GM06990 (cell line): Measurements from ENCODE around the gene SLC44A1.

Source experiments
- DNase-seq: peaks from one replicate; pipeline ENCODE4 v3.0.0-alpha.2; 2011; ENCODE audit not compliant: insufficient read length; ENCODE audit errors: extremely low read depth
- H3K27me3 ChIP-seq: replicated peaks from 2 replicates; pipeline ENCODE4 v1.6.0; 2011; ENCODE audit warnings: low read length; ENCODE audit not compliant: control insufficient read depth, insufficient read depth
- H3K36me3 ChIP-seq: 2 replicates; pipeline ENCODE4 v1.5.1; 2011; ENCODE audit warnings: low read length; ENCODE audit not compliant: control insufficient read depth, insufficient read depth
- H3K4me3 ChIP-seq: replicated peaks from 2 replicates; pipeline ENCODE4 v1.5.1; 2011; ENCODE audit warnings: low read depth, mild to moderate bottlenecking, control low read depth, low read length
- CTCF ChIP-seq: IDR thresholded peaks from 2 replicates; pipeline ENCODE4 v1.5.1; 2011; ENCODE audit warnings: low read length, control low read depth, mild to moderate bottlenecking, inconsistent platforms; ENCODE audit not compliant: insufficient read depth, poor library complexity, severe bottlenecking

The SLC44A1 gene

GRCh38 chr9:105445203-105445881, 200.9 kb downstream of the SLC44A1 start:
- H3K4me3 ChIP-seq, result no peak overlapping the region
- H3K36me3 ChIP-seq, result no peaks in the 10 kb centered on the region
- no peak for TF ChIP-seq CTCF
- H3K27me3 ChIP-seq, result no peaks in the 10 kb centered on the region
- no peak for DNase-seq

DNA sequence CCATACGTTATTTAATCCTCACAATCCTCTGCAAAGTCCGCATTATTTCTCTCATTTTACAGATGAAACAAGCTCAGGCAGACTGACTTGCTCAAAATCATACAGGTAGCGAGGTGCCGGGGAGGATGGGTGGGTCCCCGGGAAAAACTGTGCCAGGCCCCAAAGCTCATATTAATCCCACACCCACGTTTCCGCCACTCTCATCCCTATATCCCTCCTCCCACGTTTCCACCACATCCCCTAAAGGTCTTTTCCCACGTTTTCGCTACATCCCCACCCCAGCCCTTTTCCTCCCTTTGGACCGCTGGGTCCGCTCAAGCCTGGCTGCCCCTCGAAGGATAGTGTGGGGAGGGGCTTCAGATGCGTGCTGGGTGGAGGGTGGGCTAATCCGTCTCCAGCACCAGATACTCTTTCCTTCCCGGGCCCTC, 202.9 kb downstream of the SLC44A1 start:
- no peaks in the 10 kb centered on the region for H3K27me3 ChIP-seq
- no peak for DNase-seq
- no peaks in the 10 kb centered on the region for H3K36me3 ChIP-seq
- no peak for TF ChIP-seq CTCF
- H3K4me3 ChIP-seq, result peak overlapping the region; percentile 86

- H3K27me3 ChIP-seq, result no peaks in the 10 kb centered on the region
- H3K4me3 ChIP-seq, result peak within 1 kb of the TSS; percentile 86
- H3K36me3 ChIP-seq, result no peaks in the 10 kb centered on the region
- DNase-seq, result peak; percentile 94
- peak; percentile 61 for TF ChIP-seq CTCF
These were observed 203.7 kb downstream of the SLC44A1 start, which contains the start of gene FSD1L for GRCh38 chr9:105447814-105448812. Gene FSD1L, plus strand, starts transcription at chr9:105448034. Its CDS starts 187 bp downstream, at chr9:105448221.

DNA sequence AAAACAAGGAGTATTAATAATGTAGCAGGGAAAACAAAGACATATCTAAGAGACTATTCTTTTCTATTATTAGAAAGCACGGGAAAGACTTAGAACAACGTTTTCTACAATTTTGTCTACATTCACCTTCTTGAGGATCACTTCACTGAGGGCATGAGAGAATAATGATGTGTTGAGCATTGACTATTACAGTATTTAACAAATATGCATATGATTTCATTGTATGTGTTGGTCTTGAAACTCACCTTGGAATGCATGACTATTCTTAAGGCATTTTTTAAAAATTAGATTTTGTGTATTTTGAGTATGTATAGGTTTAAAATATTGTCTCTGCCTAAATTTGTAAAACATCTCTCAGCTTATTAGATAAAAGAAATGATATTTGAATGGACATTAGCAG, 204.6 kb downstream of the SLC44A1 start:
- Histone ChIP-seq H3K36me3 (no peaks in the 10 kb centered on the region), H3K4me3 (peak overlapping the region; percentile 86), H3K27me3 (no peaks in the 10 kb centered on the region)
- DNase-seq, result no peak
- no peak for TF ChIP-seq CTCF

- TF ChIP-seq CTCF, result no peak
- Histone ChIP-seq H3K36me3 (no peaks in the 10 kb centered on the region), H3K4me3 (no peak overlapping the region), H3K27me3 (no peaks in the 10 kb centered on the region)
- DNase-seq, result no peak
These were observed 207.7 kb downstream of the SLC44A1 start for GRCh38 chr9:105452185-105452584.
